Ectodermal cell (in vitro differentiated cells): ENCODE results near the gene PPCDC.

Source experiments
- H3K27ac ChIP-seq: 2 replicates; pipeline ENCODE4 v1.7.0; 2013; ENCODE audit warnings: mild to moderate bottlenecking, low read depth, low read length; ENCODE audit not compliant: insufficient read depth, poor library complexity, severe bottlenecking
- H3K27me3 ChIP-seq: 2 replicates; pipeline ENCODE4 v1.7.0; 2013; ENCODE audit warnings: mild to moderate bottlenecking, low read length; ENCODE audit not compliant: insufficient read depth, control insufficient read depth, poor library complexity, severe bottlenecking
- H3K36me3 ChIP-seq: one replicate; pipeline ENCODE4 v1.7.0; 2013; ENCODE audit warnings: low read length; ENCODE audit not compliant: control insufficient read depth, insufficient read depth
- H3K4me1 ChIP-seq: one replicate; pipeline ENCODE4 v1.7.0; 2013; ENCODE audit warnings: low read length; ENCODE audit not compliant: control insufficient read depth, insufficient read depth
- H3K4me3 ChIP-seq: 2 replicates; pipeline ENCODE4 v1.7.0; 2013; ENCODE audit warnings: low read depth, low read length, control low read depth; ENCODE audit not compliant: insufficient read depth
- H3K9me3 ChIP-seq: 2 replicates; pipeline ENCODE4 v1.7.0; 2013; ENCODE audit warnings: mild to moderate bottlenecking, low read length, moderate library complexity; ENCODE audit not compliant: control insufficient read depth
- WGBS, 2 experiments: methylation state at CpG; one replicate each; pipeline ENCODE4 v1.1.7; 2013; ENCODE audit warnings: missing lambda C conversion rate in 2 of 2; 5-methylcytosine and 5-hydroxymethylcytosine counted together

Gene PPCDC

DNA sequence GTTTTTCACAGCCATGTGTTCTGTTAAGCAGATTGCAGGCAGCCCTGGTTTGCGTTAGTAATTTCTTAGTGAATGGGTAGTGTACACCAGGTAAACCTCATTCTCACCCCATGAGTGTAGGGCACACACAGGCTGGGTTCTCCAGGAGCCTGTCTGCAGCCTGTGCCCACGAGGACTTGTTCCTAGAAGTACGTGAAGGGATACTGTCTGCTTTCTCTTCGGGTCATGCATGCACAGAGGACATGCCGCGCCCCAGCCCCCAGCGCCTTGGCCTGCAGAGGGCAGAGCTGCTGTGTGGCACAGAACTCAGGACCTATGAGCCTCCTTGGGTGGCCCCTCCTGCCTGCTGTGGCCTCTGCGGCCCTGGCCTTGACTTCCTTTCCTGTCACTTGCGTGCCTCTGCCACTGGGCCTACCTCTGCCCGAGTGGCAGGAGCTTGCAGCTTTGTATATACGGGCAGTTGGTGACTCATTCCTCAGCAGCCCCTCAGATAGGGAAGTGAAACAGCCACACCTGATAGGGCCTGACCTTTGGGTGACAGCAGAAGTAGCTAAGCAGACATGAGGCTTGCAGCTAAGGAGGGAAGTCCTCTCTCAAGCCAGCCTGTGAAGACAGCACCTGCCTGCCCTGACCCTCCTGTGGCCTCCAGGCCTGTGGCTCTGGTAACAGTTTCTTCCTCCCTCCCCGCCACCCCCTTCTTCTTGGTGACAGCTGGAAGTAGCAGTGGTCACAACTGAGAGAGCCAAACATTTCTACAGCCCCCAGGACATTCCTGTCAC is 19.5 kb downstream of the PPCDC start:
- no peaks in the 10 kb centered on the region for H3K36me3 ChIP-seq
- WGBS, 2 experiments: 84 to 86% methylated on average over 12 of the region's 12 CpGs
- peaks cover 13% of the 10 kb centered on the region for H3K4me1 ChIP-seq
- H3K27me3 ChIP-seq: no peaks in the 10 kb centered on the region
- no peak overlapping the region for H3K4me3 ChIP-seq
- H3K27ac ChIP-seq: no peak overlapping the region
- H3K9me3 ChIP-seq: no peaks in the 10 kb centered on the region

DNA sequence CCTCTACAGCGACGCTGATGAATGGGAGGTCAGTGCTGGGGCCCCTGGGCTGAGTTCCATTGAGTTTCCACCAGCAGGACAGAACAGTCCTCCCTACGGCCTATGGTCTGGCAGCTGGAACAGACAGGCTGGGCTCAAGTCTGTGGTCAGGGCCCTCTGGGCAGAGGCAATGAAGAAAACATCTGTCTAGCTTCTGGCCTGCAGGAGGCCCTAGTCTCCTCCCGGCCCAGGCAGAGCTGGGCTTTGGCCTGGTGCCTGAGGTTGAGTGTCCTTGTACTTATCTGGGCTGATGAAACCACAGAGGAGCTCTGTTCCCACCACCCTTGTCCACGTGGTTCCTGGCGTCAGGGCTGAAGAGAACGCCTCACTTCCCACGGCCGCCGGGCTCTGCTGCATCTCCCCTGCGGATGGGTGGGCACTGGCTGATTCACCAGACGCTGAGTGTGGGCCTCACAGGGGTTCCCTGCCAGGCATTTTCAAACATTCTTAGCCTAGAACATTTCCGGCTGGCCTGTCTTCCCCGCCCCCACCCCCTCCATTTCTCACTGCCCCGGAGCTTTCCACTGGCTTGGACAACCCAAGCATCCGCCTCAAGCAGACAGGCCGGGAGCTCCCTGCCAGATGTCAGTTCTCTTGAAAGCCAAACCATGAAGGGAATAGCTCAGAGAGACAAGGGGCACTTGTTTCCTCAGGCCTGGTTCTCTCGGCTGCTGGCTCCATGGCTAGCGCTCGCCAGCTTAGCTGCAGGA is 20.3 kb downstream of the PPCDC start:
- Histone ChIP-seq H3K4me3 (no peak overlapping the region), H3K27ac (no peak overlapping the region), H3K4me1 (peaks cover 13% of the 10 kb centered on the region), H3K36me3 (no peaks in the 10 kb centered on the region), H3K9me3 (no peaks in the 10 kb centered on the region), H3K27me3 (no peaks in the 10 kb centered on the region)
- WGBS, 2 experiments: 92 to 93% methylated on average over 20 of the region's 20 CpGs

DNA sequence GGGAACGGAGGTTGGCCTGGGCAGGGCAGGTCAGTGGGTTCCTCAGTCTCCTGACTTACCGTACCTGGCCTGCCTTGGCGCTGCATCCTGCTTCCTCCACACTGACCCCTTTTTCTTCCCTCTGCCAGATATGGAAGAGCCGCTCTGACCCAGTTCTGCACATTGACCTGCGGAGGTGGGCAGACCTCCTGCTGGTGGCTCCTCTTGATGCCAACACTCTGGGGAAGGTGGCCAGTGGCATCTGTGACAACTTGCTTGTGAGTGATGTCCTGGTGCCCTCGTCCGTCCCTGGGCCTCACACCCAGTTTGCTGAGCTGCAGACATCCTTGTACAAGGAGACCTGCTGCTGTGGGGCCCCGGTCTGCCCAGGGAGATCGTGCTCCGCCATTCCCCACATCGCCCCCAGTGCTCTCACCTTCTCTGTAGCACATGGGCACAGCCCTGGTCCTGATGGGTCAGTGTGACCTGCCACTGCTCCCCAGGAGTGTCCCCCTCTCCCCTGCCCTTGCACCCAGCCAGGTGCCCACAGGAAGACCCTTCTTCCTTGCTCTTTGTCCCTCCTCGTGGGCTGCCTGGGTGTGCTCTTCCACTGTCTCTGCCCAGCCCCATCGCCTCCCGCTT is 21.0 kb downstream of the PPCDC start:
- Histone ChIP-seq H3K9me3 (no peaks in the 10 kb centered on the region), H3K4me1 (peaks cover 13% of the 10 kb centered on the region), H3K4me3 (no peak overlapping the region), H3K27me3 (no peaks in the 10 kb centered on the region), H3K36me3 (no peaks in the 10 kb centered on the region), H3K27ac (no peak overlapping the region)
- WGBS, 2 experiments: 95 to 97% methylated on average over 14 of the region's 14 CpGs

DNA sequence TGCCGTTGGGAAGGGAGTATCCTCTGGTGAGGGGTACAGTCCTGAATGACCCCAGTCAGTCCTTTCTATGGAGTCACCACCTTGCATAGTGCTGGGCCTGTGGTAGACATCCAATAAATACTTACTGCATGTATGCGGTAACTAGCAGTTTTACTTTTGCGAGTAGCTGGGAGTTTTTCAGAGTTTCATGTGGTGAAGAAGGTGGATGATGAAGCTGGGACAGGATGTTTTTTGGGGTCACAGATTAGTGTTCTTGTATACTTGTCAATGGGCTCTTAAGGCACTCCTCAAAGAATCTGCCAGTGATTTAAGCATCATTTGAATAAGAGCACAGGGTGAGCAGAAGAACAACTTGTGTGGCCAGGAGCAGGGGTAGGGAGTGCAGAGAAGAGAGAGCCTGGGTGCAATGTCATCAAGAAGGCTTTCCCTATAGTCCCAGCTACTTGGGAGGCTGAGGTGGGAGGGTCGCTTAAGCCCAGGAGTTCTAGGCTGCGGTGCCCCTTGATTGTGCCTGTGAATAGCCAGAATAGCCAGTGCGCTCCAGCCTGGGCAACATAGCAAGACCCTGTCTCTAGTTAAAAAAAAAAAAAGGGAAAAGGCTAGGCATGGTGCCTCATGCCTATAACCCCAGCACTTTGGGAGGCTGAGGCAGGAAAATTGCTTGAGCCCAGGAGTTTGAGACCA is 22.1 kb downstream of the PPCDC start:
- Histone ChIP-seq H3K36me3 (no peaks in the 10 kb centered on the region), H3K27ac (no peak overlapping the region), H3K4me3 (no peak overlapping the region), H3K4me1 (peaks cover 13% of the 10 kb centered on the region), H3K27me3 (no peaks in the 10 kb centered on the region), H3K9me3 (no peaks in the 10 kb centered on the region)
- 96% methylated on average over 6 of the region's 6 CpGs for WGBS, 2 experiments

DNA sequence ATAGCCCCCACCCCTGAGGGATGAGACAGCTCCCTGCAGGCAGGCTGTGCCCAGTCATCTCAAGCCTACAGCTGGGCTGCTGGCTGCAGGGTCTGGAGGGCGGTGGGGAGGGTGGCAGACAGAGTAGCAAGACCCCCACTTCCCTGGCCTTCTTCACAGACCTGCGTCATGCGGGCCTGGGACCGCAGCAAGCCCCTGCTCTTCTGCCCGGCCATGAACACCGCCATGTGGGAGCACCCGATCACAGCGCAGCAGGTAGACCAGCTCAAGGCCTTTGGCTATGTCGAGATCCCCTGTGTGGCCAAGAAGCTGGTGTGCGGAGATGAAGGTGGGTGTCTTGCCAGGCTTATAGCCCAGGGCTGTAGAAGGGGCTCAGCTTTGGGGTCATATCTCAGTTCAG is 25.0 kb downstream of the PPCDC start:
- peaks cover 13% of the 10 kb centered on the region for H3K4me1 ChIP-seq
- H3K27me3 ChIP-seq: no peaks in the 10 kb centered on the region
- no peak overlapping the region for H3K27ac ChIP-seq
- H3K36me3 ChIP-seq: no peaks in the 10 kb centered on the region
- H3K9me3 ChIP-seq: no peaks in the 10 kb centered on the region
- no peak overlapping the region for H3K4me3 ChIP-seq
- WGBS, 2 experiments: 94 to 96% methylated on average over 10 of the region's 10 CpGs

DNA sequence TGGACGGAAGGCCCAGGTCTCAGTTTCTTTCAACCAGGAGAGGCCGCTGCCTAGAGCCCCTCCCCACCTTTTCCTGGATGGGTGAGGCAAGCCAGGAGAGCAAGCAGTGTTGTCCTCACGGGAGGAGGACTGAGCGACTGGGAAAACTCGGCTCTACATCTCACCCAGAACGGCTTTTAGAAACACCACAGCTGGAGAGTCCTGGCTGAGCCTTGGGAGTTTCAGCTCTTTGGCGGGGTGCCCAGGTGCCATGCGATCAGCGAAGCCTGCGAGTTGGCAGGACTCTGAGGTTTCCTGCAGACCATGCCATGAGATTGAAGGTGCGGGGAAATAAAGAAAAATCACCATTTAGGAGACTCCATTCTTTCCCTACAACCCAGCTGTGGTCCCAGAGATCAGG is 26.0 kb downstream of the PPCDC start:
- no peaks in the 10 kb centered on the region for H3K27me3 ChIP-seq
- peaks cover 13% of the 10 kb centered on the region for H3K4me1 ChIP-seq
- H3K36me3 ChIP-seq: no peaks in the 10 kb centered on the region
- 93 to 96% methylated on average over 11 of the region's 11 CpGs for whole genome bisulfite sequencing, 2 experiments
- H3K9me3 ChIP-seq: no peaks in the 10 kb centered on the region
- no peak overlapping the region for H3K27ac ChIP-seq
- H3K4me3 ChIP-seq: no peak overlapping the region

DNA sequence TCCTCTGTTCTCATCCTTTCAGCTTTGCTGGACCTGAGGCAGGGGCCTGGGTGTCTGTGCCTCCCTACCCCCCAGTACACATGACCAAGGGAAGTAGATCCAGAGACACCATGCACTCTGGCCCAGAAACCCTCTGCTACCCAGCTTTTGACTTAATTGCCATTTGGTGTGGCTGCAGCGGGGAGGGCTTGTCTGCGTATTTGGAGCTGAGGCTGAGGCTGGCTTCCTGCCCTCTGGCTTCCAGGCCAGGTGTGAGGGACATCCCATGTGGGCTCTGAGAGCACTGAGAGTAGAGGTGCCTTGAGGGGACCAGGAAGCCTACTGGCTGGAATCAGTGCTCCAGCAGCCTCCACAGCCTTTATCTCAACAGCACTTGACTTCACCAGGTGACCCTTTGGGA is 26.9 kb downstream of the PPCDC start:
- Histone ChIP-seq H3K4me3 (no peak overlapping the region), H3K9me3 (no peaks in the 10 kb centered on the region), H3K36me3 (no peaks in the 10 kb centered on the region), H3K4me1 (peaks cover 13% of the 10 kb centered on the region), H3K27ac (no peak overlapping the region), H3K27me3 (no peaks in the 10 kb centered on the region)
- WGBS, 2 experiments: 99 to 100% methylated on average over 2 of the region's 2 CpGs

DNA sequence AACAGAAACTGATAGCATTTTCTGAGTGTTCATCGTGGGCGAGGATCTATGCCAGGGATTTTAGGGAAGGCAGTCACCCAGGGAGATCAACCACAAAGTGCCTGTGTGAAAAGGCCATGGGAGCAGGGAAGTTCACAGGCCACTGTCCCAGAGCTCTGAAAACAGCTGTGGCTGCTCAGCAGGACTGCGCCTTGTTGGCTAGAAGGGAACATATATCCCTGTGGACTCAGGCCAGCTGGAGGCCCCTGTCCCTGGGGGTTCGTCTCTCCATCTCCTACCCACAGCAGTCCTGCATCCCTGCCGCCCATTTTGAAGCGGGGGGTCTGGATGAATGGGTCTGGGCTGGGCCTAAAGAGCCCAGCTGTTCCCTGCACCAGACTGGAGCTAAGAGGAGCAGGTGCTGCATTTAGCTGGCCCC is 27.8 kb downstream of the PPCDC start:
- H3K27me3 ChIP-seq: no peaks in the 10 kb centered on the region
- H3K36me3 ChIP-seq: no peaks in the 10 kb centered on the region
- no peaks in the 10 kb centered on the region for H3K9me3 ChIP-seq
- WGBS, 2 experiments: 86 to 90% methylated on average over 6 of the region's 6 CpGs
- H3K4me1 ChIP-seq: peaks cover 11% of the 10 kb centered on the region
- no peak overlapping the region for H3K27ac ChIP-seq
- no peak overlapping the region for H3K4me3 ChIP-seq

DNA sequence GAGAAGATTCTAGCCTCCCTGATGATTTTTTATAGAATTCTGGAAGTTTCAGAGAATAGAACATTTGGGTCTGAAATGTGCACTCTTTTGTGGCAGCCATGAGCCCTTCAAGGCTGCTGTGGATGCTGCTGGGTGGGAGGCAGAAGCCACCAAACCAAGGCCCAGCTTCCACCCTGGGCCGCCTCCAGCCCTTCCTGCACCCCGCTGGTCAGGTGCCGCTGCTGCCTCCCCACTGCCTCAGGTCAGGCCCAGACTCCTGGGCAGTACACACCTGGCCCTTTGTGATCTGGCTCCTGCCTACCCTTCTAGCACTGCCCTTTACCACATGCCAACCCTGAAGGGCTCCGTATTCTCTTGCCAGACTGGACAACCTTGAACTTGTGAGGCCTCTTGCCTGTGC is 28.3 kb downstream of the PPCDC start:
- no peaks in the 10 kb centered on the region for H3K9me3 ChIP-seq
- H3K27ac ChIP-seq: no peak overlapping the region
- WGBS, 2 experiments: 93 to 94% methylated on average over 4 of the region's 4 CpGs
- H3K36me3 ChIP-seq: no peaks in the 10 kb centered on the region
- no peak overlapping the region for H3K4me3 ChIP-seq
- peaks cover 6% of the 10 kb centered on the region for H3K4me1 ChIP-seq
- H3K27me3 ChIP-seq: no peaks in the 10 kb centered on the region
